HEK293T (cell line): Measurements from ENCODE around the gene ARMC3.

Experiments
- BHLHE40 ChIP-seq: fragments of 450-650 bp; IDR thresholded peaks from 2 replicates; pipeline ENCODE4 v1.6.1; 2016; ENCODE audit warnings: mild to moderate bottlenecking, moderate library complexity, borderline replicate concordance
- ELF4 ChIP-seq: fragments of 450-650 bp; IDR thresholded peaks from 2 replicates; pipeline ENCODE4 v1.6.1; 2017; ENCODE audit warnings: antibody characterized with exemption
- FOXA1 ChIP-seq: fragments of 450-650 bp; IDR thresholded peaks from 2 replicates; pipeline ENCODE4 v1.6.1; 2016; ENCODE audit warnings: mild to moderate bottlenecking
- FOXK2 ChIP-seq: fragments of 450-650 bp; IDR thresholded peaks from 2 replicates; pipeline ENCODE4 v1.6.1; 2016; ENCODE audit warnings: mild to moderate bottlenecking
- HDGF ChIP-seq: fragments of 450-650 bp; IDR thresholded peaks from 2 replicates; pipeline ENCODE4 v1.6.1; 2017; ENCODE audit warnings: antibody characterized with exemption, borderline replicate concordance
- L3MBTL2 ChIP-seq: fragments of 450-650 bp; conservative IDR thresholded peaks from 2 replicates; pipeline ENCODE4 v1.6.1; 2016; ENCODE audit warnings: mild to moderate bottlenecking
- PKNOX1 ChIP-seq: fragments of 450-650 bp; IDR thresholded peaks from 2 replicates; pipeline ENCODE4 v1.6.1; 2016
- SUZ12 ChIP-seq: fragments of 450-650 bp; IDR thresholded peaks from 2 replicates; pipeline ENCODE4 v1.6.1; 2016; ENCODE audit warnings: mild to moderate bottlenecking
- ZNF384 ChIP-seq: fragments of 450-650 bp; IDR thresholded peaks from 2 replicates; pipeline ENCODE4 v1.6.1; 2016

- TF ChIP-seq SUZ12 (no peak), ZNF384 (no peak), FOXK2 (no peak), ELF4 (no peak), BHLHE40 (no peak), L3MBTL2 (no peak), HDGF (no peak), PKNOX1 (no peak), FOXA1 (no peak)
Measured at GRCh38 chr10:22931948-22932347, 4.1 kb downstream of the ARMC3 start.
